Measurements from ENCODE around the gene NR6A1. TPM values are rescaled to one million over a fixed set of nuclear protein-coding genes. Genes with fewer than 3 reads are reported as not detected.

The NR6A1 gene
- total RNA-seq, 1 experiment from 2014 or later: 99.3 TPM

GRCh38 chr9:124485936-124486335, 285.2 kb downstream of the NR6A1 start:
- no peaks in the 10 kb centered on the region for H3K79me2 ChIP-seq (ENCODE audit: insufficient read depth, low read length)
- H3T11ph ChIP-seq (ENCODE audit: low read length): no peak overlapping the region
- peaks cover 4% of the 10 kb centered on the region for H3K23me2 ChIP-seq (ENCODE audit: insufficient read length, low read depth, low read length, poor library complexity, severe bottlenecking)
- no peak overlapping the region for H3K4me3 Mint-ChIP-seq
- peaks cover 2 to 4% of the 10 kb centered on the region in 2 experiments; a peak in 2 of 5 replicates for H3K9me3 Mint-ChIP-seq
- no peak overlapping the region for H2BK20ac ChIP-seq (ENCODE audit: low read depth, low read length, poor library complexity, severe bottlenecking)
- no peak overlapping the region for H2BK120ac ChIP-seq (ENCODE audit: low read depth, low read length, poor library complexity, severe bottlenecking)
- H3K14ac ChIP-seq (ENCODE audit: insufficient read depth, low read length): no peak overlapping the region; the same call in 1 of the 2 replicates
- H4K8ac ChIP-seq (replicated peaks; ENCODE audit: insufficient read length, low read depth, low read length): no peak overlapping the region
- no peak overlapping the region for H2AK5ac ChIP-seq (ENCODE audit: insufficient read length, low read length)
- DNase-seq: no peak
- H4K5ac ChIP-seq (ENCODE audit: insufficient read length, low read depth, low read length): no peak overlapping the region
- peaks cover 25 to 59% of the 10 kb centered on the region in 2 experiments for H3K4me1 Mint-ChIP-seq
- no CpG with 5 or more reads among the region's 15 CpGs for WGBS (ENCODE audit: extremely low coverage, insufficient read length, low lambda C conversion rate)
- no peaks in the 10 kb centered on the region for H3K4me1 ChIP-seq (ENCODE audit: insufficient read depth, low read length)
- no peaks in the 10 kb centered on the region for H3K9me3 ChIP-seq (ENCODE audit: control insufficient read depth, low read depth, low read length)
- H2BK15ac ChIP-seq (ENCODE audit: low read depth, low read length): no peak overlapping the region
- no peak overlapping the region for H3K18ac ChIP-seq (ENCODE audit: insufficient read length, low read depth, low read length)
- H3K23ac ChIP-seq (ENCODE audit: insufficient read length, low read depth, low read length): no peak overlapping the region
- no peak overlapping the region for H3K27ac Mint-ChIP-seq
- H2BK12ac ChIP-seq (ENCODE audit: insufficient read length, low read depth, low read length): no peak overlapping the region
- no peak overlapping the region for H3K9ac ChIP-seq (ENCODE audit: extremely low read depth, insufficient read length, low read length)
- no peaks in the 10 kb centered on the region; the same call in 1 of the 2 replicates for H3K27me3 ChIP-seq (ENCODE audit: insufficient read depth, low read length)
- H2AFZ ChIP-seq (ENCODE audit: low read length): no peak overlapping the region
- H4K91ac ChIP-seq (ENCODE audit: insufficient read length, low read depth, low read length): no peak overlapping the region
- no peaks in the 10 kb centered on the region for H3K36me3 Mint-ChIP-seq (ENCODE audit: insufficient read depth in 1 of 3, low read depth in 3 of 3)
- H3K27me3 Mint-ChIP-seq (ENCODE audit: low read depth): peaks cover 44% of the 10 kb centered on the region
- no peak overlapping the region for H2BK5ac ChIP-seq (ENCODE audit: insufficient read length, low read length)
- no peaks in the 10 kb centered on the region for H3K79me1 ChIP-seq (ENCODE audit: insufficient read depth, low read depth, low read length, poor library complexity, severe bottlenecking)
- H3K4me2 ChIP-seq (ENCODE audit: insufficient read depth, insufficient read length, low read length): no peak overlapping the region
- H3K4ac ChIP-seq (ENCODE audit: low read depth, low read length): no peak overlapping the region
- no peak for TF ChIP-seq CTCF (conservative IDR thresholded peaks at IDR 0.05)
- H3K27ac ChIP-seq (ENCODE audit: insufficient read length, low read depth, low read length): no peak overlapping the region
- H4K20me1 ChIP-seq (ENCODE audit: control insufficient read depth, insufficient read depth, insufficient read length): peaks cover 3% of the 10 kb centered on the region
- no peak overlapping the region for H3K56ac ChIP-seq (ENCODE audit: insufficient read length, low read depth, low read length)

Measured in H9 (cell line).